Measurements from ENCODE around the gene TACR1.

TACR1 gene

GRCh38 chr2:75142081-75142480 lies 57.2 kb downstream of the TACR1 start:
- no peak for DNase-seq

DNA sequence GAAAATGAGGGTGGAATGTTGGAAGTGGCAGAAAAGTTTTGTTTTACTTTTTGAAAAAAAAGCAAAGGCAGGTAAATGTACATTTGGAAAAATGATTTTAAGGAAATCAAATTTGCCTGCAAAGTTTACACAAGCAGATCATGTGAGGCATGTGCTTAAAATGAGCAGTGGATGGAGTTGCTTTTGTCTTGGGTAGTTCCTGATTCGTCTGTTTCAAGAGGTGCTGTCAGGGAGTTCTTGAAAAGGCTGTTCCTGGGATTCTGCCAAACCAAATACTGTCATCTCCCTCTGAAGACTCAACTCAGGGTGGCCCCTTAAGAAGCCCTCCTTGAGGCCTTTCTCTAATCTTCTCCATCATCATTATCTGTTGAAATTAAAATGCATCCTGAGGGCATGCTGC lies 59.0 kb downstream of the TACR1 start:
- no peak for DNase-seq

- no peak for DNase-seq
Measured at GRCh38 chr2:75139171-75139570, 60.1 kb downstream of the TACR1 start.

- DNase-seq = no peak
Measured at GRCh38 chr2:75138528-75138927, 60.8 kb downstream of the TACR1 start.

DNA sequence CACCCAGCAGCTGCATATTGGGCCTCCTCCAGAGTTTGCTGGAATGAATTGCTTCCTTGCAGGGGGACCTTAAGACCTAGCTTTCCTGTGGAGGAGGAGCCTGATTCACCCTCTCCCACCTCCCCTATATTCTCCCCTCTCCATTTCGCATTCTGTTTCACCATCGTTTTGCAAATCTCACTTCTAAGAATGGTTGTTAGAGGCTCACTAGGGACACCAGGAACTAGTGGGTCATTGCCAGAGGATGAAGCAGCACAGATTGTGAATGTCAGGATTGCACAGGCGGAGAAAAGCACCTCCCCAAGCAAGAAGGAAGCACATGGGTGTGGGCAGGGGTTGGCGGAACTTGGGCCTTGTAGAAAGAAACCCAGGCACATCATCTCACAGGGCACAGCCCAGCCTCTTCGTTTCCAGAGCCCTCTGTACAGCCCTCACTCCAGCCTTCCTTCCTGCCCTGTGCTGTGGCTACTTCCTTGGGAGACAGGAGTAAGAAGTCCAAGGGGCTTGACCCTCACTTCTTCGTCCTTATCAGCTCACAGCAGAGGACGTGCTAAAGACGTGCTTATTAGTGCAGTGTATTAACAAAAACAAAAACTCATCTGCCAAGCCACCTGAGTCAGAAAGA lies 63.4 kb downstream of the TACR1 start:
- DNase-seq = no peak

- DNase-seq = no peak
Measured at GRCh38 chr2:75134860-75135259, 64.5 kb downstream of the TACR1 start.

- no peak for DNase-seq
Measured at GRCh38 chr2:75133621-75134570, 65.4 kb downstream of the TACR1 start.

GRCh38 chr2:75130171-75130570 lies 69.1 kb downstream of the TACR1 start:
- DNase-seq = no peak

- no peak for DNase-seq
Measured at GRCh38 chr2:75123876-75124275, 75.4 kb downstream of the TACR1 start.

GRCh38 chr2:75113231-75113869 lies 86.0 kb downstream of the TACR1 start:
- no peak for DNase-seq

DNA sequence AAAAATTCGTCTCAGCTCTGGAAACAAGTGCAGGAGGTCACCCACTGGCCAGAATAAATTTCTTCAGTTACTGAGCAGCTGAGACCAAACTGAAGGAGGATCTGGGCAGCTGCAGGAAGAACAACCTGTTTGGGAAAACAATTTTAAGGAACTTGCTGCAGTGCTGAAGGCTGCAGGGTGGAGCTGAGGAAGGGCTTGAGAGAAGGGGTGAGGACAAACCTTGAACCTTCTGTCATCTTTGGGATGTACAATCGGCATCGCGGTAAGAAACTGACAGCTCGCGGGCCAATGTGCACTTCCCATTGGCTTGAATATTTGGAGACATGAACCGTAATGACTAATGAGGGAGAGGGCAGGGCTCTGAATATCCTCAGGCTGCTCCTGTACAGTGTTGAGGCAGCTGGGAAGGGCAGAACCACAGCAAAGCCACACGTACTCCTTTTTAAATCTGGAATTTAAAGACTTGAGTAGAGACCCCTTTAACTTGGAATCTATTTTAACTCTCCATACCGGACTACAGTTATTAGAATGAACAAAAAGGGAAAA lies 90.3 kb downstream of the TACR1 start:
- DNase-seq = no peak

DNA sequence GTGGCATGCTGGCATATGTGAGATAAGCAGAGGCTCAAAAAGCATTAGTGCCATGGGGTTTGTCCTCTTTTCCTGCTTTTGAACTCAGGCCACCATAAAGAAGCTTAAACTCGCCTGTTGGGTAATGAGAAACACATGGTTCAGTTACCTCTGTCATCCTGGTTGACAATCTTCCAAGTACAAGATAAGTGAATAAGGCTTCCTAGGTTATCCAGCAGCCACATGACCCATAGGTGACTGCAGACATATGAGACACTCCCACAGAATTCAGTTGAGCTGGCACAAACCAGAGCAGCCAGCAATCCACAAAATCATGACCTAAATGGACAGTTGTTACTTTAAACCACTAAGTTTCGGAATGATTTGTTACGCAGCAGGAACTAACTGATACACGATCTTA lies 97.3 kb downstream of the TACR1 start:
- no peak for DNase-seq

DNA sequence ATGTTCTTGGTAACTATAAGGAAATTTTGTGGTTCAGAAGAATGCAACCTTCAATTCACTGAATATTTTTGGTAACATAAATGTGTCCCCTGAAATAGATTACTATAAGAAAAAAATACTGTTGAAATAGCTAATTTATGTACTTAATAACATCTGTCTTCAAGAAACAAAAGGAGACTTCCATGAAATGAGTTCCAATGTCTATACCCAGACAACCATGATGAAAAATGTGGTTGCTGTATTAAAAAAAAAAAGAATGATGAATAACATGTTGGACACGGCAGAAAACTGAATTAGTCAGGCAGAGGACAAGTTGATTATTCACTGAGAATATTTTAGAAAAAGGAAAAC lies 98.5 kb downstream of the TACR1 start:
- DNase-seq = no peak

DNA sequence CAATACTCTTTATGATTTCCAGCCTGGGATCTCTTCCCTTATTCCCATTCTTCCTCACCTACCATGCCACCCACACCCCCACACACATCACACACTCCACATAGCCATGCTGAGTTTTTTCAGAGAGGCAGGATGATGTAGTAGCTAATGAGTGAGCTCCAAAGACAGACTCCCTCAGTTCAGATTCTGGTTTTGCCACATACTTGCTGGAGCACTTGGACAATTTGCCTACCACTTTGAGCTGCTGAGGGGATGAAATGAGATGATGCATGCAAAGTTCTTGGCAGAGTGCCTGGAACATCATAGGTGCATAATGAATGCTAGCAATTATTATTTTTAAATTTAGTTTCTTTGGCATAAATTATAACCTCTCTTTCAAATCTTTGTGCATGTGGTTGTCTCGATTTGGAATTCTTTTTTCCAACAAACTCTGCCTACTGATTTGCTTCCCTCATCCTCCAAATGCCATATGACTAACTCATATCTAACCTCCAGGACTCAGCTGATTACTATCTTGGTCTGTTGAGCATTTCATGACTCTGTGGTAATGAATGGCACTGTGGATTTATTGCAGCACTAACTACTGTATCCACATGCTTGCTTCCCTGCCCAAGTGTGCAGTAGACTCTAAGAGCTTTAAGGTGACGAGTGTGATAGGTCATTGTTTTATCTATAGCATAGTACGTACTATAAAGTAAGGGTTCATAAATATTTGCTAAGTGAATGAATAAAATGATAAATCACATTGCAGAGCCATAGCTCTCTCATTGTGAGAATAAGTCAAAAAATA lies 99.1 kb downstream of the TACR1 start:
- DNase-seq = no peak

- no peak for DNase-seq
Measured at GRCh38 chr2:75099521-75099922, 99.8 kb downstream of the TACR1 start.

GRCh38 chr2:75098856-75099255 lies 100.5 kb downstream of the TACR1 start:
- no peak for DNase-seq

GRCh38 chr2:75097831-75098230 lies 101.5 kb downstream of the TACR1 start:
- DNase-seq = no peak

- no peak for DNase-seq
Measured at GRCh38 chr2:75094405-75094804, 104.9 kb downstream of the TACR1 start.

DNA sequence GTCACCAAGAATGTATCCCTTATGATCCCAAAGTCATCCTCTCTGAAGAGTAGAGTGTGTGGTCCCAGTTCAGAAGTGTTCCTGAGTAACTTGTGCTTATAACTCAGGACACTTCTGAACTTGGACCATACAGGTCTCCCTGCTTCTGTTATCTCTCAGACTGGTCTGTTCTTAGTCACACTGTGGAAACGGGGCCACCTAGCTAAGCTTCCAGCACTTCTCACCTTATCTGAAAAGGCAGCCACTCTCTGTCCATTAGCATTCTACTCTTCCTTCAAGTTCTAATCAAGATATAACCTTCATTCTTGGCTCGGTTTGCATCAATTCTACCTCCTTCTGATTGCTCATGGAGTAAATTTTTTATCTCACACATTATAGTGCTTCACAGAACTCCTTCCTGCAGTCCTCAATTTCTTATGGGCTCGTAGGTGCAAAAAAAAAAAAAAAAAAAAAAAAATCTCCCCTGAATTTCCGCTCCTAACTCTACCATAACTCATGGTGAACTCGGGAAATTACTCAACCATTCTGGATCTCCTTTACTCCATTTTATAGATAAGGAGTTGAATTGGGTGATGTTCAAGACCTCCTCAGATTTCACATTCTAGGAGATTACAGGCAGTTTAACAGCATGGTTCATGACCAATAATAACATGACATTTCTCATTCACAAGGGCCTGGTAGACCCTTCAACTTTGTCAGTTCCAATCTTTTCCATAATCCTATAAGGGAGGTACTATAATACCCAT lies 108.4 kb downstream of the TACR1 start:
- DNase-seq = no peak

DNA sequence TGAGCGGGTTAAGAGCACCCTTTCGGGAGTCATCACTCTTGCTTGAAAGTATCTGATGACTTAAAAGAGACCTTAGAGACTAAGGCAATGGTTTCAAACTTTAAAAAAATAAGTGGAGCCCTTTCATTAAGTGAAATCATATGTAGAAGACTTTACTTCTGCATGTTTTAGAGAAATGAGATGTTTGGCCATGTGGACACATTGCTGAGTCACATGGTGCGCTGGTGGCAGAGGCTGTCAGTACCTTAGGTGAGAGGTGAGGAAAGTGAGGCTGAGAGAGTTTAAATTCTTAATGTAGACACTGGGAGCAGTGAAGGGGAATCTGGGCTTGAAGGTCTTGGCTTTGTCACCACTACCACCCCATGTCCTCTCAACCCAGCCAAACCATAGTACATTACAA lies 109.8 kb downstream of the TACR1 start:
- no peak for DNase-seq

DNA sequence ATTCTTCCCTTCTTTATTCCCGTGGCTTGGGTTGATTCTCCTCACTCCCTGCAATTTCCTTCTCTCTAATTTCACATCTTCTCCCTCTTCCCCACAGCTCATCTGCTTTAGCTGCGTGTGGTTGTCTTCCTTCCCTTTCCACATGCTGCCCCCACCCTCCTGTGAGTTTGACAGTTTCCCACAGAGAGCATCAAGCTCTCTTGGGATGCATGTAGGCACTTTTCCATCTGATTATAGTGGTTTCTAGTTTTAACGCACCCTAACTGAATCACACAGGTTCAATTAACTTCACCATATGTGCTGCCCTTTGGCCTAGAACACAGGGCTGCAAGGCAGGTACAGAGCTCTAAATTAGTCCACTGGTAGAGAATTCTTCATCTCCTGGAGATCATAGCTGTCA lies 110.5 kb downstream of the TACR1 start:
- DNase-seq = no peak

DNA sequence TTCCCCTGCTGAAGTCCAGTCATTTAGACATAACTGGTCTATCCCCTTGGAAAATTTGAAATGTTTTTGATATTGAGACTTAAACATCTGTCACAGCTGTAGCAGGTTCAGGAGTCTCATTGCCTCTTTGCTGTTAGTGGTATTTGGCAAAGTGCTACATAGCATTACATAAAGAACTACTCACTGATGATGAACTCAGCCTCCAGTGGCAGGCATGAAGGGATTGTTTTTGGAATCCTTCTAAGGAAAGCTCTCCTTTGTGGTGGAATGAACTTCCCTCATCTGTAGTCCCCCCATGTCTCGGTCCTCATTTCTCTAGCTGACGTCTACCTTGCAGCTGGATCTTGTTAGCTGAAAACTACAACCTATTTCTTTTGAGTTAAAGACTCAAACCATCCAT lies 111.6 kb downstream of the TACR1 start:
- DNase-seq = no peak
